ENCODE data around the gene PROP1.
"Not testable (repeated sequence)": the region's sequence is repeated elsewhere in the genome, so short reads cannot be mapped to it uniquely, and the experiment has no call there.

PROP1 gene

DNA sequence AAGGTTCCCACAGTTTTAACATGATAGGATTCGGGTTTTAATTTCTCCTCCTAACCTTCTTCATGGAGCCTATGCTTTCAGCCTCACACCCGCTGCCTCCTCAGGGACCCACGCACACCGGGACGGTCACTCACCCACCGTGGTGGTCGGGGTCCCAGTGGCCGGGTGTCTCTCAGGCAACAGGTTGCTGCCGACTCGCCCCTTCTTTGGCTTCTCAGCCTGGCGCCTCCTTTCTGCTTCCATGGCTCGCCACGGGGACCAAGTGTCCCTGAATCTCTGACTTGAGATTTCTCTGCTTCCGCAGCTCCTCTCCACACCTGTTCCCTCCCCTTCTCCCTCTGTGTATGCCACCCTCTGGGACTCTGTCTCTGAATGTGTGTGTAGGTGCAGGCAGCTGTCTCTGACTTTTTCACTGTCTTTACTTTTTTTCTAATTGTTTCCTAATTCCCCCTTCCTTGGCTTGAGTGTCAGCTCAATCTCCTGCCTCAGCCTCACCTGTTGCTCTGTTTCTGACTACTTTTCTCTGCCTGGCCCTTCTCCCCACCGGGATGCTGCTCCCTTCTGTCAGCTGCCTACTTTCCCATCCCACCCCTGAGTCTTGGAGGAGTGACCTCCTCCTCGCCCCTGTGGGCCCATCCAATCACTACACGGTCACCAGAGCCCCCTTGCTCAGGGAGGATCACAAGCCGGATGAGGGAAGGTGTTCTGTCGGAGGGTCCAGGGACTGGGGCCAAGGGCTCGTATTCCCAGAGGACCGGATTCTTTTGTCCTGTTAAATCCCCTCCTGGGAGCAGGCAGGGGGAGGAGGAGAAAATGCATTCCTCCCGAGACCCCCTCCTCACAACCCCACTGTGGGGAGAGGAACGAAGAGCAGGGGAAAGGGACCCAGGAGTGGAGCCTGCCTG, at the start of gene PROP1:
TSS of gene PROP1 (minus strand) at position 552 of the 905 bp plus-strand sequence. CDS start at position 243, 309 bp downstream.
- no peak for DNase-seq (ENCODE audit: low read depth)

DNA sequence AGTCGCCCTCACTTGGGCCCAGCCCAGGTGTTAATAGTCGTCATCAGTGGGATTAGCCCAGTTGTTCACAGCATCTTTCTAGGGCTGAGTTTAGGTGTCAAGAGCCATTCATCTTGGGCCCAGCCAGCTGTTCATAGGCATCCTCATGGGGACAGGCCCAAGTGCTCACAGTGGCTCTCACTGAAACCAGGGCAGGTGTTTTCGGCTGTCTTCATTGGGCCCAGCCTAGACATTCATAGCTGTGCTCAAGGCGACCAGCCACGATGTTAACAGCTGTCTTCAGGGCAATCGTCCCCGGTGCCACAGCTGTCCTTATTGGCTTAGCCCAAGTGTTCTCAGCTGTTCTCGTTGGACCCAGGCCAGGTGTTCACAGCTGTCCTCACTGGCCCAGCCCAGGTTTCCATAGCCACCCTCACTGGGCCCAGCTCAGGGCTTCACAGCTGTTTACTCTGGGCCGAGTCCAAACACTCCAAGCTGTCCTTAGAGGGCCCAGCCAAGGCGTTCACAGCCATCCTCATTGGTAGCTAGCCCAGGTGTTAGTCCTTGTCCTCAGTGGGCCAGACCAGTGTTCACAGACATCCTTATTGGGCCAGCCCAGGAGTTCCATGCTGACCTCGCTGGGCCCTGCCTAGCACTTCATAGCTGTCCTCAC, 23.5 kb upstream of the PROP1 start:
- not testable (repeated sequence) for DNase-seq (ENCODE audit: low read depth)

DNA sequence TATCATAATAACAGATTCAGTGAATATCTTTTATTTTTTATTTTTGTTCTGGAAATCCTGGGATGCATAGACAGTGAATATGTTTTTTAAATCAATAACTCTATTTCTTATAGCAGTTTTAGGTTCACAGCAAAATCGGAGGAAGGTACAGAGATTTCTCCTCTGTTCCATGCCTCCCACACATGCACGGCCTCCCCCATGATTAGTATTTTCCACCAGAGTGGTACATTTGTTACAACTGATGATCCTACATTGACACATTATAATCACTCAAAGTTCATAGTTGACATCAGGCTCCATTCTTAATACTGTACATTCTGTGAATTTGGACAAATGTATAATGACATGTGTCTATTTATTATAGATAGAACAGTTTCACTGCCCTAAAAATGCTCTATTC, 16.7 kb upstream of the PROP1 start:
- DNase-seq (ENCODE audit: low read depth), result not testable (repeated sequence)

DNA sequence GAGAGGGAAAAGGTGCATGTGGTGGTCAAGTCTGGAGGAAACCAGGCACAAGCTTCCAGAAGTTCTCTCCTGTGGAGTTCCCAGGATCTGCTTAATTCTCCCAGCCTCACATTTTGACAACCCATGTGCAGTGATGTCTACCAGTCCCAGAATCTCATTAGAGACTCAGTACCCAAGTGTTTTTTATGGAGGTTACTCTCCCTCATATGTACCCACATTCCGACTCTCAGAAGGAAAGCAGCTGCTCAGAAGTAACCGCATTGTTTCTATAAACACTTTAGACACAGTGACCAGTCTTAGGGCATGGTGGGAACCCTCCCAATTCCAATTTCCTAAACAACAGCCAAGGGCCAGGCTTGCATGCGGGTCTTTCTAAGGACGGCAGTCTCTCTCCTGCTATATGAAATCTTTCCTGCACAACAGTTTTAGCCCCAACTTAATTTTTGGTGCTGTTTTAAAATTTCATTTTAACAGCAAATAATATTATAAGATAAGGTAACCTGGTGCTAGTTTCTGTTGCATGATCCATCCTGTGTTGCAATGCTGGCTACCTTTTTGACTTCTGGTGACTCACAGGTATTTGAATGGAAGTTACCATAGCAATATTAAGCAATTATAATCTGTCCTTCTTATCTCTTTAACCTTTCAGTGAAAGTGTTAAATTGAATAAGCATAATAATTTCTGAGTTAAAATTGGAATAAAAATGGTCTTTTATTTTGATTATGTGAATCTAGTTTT, 15.9 kb upstream of the PROP1 start:
- not testable (repeated sequence) for DNase-seq (ENCODE audit: low read depth)

DNA sequence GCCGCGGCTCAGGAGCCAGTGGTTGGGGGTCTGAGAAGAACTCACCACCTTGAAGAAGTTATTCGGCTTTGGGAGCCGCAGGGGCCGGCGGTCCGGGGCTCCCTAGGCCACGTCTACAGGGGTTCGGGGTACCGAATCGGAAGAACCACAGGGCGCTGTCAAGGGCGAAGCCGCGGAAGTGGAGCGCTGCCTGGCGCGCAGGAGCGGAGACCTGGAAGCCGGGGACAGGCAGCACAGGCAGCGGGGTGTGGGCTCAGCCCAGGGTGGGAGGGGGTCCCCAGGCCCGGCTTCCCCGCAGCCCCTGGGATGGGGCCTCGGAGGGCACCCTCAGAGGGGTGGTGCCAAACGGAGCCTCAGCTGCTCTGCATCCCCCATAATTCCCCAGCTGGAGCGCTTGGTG, 11.2 kb upstream of the PROP1 start:
- not testable (repeated sequence) for DNase-seq (ENCODE audit: low read depth)

DNA sequence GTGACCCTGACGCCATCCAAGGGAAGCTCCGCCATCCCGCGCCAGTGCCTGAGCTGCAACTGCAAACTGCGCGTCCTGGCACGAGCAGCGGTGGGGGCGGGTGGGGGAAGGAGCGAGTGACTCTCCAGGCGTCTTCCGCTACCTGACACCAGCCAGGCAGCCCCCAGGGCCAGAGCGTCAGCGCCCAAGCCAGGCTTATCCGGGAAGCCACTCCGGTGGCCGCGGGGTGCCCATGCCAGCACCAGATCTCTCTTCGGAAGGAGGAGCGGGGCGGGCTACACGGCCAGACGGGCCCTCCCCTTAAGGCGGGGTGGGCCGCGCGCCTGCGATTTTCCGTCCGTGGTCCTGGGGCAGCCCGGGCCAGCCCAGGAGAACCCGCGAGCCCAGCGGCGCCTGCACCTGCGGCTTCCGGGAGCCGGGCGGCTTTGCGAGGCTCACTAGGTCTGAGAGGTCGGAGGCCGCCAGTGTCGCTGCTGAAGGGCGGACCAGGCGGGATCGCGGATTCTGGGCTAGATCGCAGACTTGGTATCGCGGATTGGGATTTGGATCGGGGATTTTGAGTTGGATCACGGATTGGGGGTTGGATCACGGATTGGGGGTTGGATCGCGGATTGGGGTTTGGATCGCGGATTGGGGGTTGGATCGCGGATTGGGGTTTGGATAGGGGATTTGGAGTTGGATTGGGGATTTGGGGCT, 10.6 kb upstream of the PROP1 start:
- DNase-seq (ENCODE audit: low read depth), result peak; percentile 38

DNA sequence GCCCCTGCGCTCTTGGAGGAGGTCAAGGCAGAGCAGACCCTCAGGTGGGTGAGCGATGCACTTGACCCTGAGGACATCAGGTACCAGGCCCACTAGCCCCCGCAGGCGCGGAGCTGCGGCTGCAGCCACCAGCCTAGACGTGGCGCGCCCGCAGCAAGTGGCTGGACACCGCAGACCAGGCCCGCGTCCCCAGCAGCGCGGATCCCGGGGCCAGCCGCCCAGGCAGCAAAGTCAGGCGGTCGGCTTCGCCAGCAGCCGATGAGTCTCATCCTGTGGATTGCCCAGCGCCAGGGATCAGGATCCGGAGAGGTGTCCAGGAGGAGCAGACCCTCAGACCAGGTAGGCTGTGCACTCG, 10.1 kb upstream of the PROP1 start:
- DNase-seq (ENCODE audit: low read depth), result not testable (repeated sequence)

DNA sequence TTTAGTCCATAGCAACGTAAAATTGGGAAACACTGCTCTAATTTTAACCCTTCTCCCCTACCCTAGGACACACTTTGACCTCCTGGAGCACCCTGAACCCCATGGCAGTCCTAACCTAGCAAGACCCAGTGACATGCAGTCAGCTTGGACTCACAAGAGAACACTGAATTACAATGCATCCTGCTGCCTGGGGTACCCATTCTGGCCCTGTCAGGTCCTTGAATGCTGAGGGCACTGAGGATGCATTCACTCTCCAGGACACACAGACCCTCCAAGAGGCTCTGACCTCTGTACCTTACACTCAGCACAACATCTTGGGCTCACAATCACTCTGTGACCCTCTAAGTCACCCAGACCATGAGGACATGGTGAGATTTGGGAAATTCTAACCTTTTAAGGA, 1.8 kb upstream of the PROP1 start:
- no peak for DNase-seq (ENCODE audit: low read depth)

DNA sequence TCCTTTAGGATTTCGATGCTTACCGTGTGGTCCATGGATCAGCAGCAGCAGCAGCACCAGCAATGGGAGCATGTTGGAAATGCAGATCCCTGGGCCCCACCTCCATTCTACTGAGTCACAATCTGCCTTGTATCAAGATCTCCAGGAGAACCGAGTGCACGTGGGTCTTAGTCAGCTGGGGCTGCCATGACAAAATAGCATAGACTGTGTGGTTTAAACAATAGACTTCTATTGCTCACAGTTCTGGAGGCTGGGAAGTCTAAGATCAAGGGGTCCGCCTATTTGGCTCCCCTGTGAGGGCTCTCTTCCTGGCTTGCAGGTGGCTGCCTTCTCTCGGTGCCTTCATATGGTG, 1.3 kb upstream of the PROP1 start:
- no peak for DNase-seq (ENCODE audit: low read depth)

DNA sequence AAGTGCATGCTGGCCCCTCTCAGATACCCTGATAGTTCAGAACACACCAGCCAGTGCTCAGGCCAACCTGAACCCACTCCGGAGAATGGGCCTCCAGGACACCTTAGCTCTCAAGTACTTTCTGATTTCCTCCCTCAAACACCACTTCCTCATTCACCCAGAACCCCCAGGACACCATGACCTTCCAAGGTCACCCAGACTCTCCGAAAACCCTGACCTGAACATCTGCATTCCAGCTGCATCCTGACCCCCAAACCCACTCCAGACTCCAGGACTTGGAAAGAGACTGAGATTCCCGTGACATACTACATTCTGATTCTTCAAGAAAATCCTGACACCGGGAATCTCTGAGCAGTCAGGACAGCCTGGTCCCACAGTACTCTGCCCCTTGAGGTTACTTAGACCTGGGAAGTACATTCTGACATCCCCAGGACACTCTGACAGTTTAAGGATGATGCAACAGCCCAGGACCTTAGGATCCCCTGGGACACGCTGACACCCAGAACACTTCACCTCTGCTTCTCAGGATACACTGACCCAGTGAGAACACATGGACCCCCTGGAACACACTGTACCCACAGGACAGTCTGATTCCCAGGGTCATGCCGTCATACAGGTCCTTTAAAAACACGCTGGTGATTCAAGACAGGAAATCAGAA, 747 bp upstream of the PROP1 start:
- no peak for DNase-seq (ENCODE audit: low read depth)

DNA sequence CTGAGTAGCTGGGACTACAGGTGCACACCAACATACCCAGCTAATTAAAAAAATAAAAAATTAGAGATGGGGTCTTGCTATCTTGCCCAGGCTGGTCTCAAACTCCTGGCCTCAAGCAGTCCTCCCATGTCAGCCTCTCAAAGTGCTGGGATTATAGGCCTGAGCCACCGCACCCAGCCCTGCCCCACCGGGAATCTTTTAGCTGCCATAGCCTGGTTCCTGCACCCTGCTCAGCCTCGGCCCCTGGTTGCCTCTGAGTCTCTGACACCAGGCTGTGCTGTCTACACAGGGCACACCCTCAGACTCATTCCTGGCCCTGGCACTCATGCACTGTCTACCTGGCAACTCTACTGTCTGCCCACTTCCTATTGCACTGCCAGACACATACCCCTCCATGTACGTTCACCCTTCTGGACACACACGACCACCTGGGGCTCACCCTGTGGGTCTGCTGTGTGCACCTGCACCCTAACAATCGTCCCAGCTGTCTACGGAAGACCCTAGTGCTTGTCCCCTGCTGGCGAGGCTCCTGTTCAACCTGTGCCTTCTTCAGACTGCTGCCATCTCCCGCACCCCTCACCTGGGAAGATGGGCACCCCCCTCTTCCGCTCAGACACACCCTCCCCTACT, 1.4 kb downstream of the PROP1 start:
- DNase-seq (ENCODE audit: low read depth), result no peak

DNA sequence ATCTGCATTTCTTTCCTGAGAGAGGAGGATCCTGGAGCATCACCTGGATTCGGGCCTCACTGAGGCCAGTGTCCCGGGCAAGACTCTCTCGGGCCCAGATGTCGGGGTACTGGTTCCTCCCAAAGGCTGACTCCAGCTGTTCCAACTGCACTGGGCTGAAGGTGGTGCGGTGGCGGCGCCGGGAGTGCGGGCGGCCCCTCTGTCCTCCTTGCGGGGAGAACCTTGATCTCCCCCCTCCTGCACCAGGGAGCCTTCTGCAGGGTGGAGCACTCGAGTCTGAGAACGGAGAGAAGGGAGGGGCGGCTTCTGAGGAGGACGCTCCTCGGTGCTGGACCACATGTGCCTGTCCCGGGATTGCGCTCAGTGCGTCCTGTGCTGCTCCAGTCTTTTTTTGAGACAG, 2.0 kb downstream of the PROP1 start:
- DNase-seq (ENCODE audit: low read depth), result no peak

DNA sequence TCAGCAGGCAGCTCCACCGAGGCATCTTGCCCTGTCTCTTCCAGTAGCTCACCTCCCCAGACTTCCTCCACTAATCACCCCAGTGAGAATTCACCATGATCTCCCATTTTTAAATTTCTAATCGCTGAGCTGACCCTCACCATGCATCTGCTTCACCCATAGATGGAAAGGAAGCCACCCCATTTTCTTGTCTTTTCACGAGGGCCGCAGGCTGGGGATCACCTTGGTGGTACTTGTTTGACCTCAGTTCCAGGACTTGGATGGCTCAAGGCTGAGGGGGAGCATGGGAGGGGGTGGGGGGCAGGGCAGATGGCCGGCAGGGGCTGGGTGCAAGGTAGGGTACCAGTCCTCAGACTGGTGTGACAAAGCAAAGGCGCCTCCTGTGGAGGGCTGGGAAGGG, 3.6 kb downstream of the PROP1 start:
- DNase-seq (ENCODE audit: low read depth), result no peak

DNA sequence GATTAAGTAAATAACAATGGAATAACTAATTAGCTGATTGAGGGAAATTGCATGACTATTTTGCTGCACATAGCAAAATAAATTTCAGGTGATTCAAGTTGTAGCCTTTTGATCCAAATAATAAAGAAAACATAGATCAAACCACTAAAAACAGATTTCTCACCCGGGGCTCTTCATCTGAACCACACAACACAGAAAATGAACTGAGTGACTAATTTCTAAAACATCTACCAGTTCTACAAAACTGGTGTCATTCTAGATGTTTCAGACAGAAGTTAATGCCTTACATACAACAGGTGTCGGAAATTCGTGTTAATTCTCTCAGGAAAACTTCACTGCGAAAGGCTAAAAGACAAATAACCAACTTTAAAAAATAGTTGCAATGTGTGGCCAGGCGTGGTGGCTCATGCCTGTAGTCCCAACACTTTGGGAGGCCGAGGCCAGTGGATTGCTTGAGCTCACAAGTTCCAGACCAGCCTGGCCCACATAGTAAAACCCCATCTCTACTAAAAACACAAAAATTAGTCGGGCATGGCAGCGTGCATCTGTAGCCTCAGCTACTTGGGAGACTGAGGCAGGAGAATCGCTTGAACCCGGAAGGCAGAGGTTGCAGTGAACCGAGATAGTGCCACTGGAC, 6.9 kb downstream of the PROP1 start:
- DNase-seq (ENCODE audit: low read depth), result no peak

DNA sequence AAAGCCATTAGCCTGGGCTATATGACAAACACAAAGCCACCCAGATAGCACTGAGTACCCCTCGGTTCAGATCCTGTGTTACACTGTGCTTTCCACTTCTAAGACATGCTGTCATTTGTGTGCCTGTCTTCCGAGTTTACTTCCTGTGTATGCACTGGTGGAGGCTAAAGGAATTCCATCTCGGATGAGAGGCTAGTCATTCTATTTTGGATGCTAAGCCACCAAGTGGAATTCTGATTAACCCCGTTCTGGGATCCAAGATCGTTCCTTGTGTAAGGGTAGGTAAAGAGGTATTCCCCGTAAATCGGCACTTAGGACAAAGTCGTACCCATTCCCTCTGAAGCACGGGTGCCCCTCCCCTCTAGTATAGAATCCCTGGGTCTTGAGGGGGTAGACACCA, 8.7 kb downstream of the PROP1 start:
- DNase-seq (ENCODE audit: low read depth), result no peak

DNA sequence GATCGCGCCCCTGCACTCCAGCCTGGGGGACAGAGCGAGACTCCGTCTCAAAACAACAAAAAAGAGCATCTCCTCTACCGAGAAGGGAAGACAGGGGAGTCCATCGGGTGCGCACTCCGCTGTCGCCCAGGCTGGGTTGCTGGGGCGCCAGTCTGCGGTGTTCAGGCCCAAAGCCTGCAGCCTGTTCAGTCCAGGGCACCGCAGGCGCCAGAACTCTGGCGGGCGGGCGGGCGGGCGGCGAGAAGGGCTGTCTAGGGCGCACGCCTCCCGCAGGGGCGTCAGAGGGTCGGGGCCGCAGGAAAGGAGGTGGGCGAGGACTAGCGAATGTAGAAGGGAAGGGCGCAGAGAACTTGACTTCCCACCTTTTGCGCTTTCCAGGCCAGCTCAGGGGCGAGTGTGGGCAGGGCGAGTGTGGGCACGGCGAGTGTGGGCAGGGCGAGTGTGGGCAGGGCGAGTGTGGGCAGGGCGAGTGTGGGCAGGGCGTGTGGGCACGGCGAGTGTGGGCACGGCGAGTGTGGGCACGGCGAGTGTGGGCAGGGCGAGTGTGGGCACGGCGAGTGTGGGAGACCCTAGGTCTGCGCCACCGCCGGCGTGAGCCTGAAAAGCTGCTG, 10.5 kb downstream of the PROP1 start:
- no peak for DNase-seq (ENCODE audit: low read depth)

DNA sequence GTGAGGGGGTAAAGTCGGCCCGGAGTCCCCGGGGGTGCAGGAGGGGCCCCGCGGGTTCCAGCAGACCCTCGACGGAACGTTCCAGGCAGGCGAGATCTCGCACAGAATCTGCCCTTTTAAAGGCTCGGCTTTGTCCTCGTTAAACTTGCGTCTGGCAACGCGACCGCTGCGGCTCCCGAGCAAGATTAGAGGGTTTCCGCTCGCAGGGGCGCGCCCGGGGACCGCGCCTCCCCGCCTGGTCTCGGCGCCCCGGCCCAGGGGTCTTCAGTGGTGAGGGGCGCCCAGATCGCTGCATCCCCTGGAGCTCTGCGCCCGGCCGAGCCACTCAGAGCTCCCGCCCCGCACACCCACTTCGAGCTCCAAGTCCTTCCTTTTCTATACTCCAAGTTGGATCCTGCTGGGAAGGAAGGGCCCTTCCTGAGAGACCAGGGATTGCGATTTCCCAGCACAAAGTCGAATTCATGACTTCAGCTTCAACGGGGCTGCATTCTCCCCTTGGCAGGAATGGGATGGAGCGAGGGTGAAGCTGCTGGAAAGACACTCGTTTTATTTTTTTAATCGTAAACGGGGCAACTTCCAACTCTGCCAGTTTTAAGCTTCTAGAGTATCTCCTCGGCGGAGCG, 11.3 kb downstream of the PROP1 start:
- DNase-seq (ENCODE audit: low read depth), result no peak

DNA sequence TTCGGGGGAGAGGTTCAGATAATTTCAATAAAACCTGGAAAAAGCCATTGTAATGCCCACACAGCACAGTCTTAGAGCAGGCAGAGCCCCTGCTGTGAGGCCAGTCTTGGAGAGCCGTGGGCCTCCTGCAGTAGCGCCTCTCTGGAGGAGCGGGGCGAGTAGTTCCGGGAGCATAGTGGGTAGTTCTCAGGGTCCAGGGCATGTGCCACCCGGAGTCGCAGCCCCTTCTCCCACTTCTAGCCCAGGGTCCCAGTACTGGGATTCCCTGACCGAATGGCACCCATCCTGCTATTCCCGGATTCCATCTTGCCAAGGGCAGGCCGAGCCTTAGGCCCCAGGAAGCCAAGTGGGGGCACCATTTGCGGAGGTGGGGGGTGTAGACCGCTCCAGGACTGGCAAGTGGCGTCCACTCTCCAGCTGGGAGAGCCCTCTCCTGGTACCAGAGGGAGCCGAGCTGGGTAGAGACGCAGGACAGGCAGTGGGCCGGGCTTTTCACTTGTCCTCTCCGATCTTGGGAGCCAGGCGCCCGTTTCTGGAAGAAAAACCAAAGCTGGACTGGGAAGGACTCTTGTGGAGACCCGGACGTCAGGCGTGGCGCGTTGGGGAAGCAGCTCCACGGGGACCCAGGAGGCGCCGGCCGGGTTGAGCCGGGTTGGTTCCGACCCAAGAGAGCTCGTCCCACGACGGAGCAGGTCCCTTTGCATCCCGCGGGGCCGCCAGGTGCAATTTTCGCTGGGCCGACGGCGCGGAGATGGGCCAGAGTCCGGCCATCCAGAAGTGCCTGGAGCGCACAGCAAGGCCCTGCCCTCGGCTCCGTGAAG, 12.1 kb downstream of the PROP1 start:
- no peak for DNase-seq (ENCODE audit: low read depth)

DNA sequence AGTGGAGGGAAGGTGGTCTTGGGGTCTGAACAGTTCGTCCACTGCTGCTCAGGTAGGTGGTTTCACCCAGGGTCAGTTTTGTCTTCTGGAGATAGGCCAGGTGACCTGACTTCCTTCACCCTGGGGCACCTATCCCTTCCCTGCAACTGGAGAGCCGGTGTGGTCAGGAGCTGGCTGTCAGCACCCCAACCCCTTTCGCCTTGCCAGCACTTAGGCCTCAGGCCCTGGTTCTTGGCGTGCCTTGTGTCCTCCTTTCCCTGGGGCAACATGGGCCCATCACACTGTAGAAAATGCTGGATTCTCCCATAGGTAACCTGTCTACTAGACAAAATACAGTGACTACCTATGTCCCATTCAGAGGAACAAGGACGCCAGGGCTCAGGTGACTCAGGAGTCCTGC, 13.1 kb downstream of the PROP1 start:
- no peak for DNase-seq (ENCODE audit: low read depth)

Measured in stimulated activated CD8-positive, alpha-beta memory T cell treated with anti-CD3 and anti-CD28 coated beads, Interleukin-12 subunit alpha, Interleukin-12 subunit beta, amount 100 ng/mL, for 4 hours (primary cell).